ENCODE measurements around the gene XPNPEP1. TPM values are rescaled to one million over a fixed set of nuclear protein-coding genes. Genes with fewer than 3 reads are reported as not detected.

Gene XPNPEP1
- polyA plus RNA-seq, 3 donors: 32.1 to 62.1 (median 38.4) TPM

DNA sequence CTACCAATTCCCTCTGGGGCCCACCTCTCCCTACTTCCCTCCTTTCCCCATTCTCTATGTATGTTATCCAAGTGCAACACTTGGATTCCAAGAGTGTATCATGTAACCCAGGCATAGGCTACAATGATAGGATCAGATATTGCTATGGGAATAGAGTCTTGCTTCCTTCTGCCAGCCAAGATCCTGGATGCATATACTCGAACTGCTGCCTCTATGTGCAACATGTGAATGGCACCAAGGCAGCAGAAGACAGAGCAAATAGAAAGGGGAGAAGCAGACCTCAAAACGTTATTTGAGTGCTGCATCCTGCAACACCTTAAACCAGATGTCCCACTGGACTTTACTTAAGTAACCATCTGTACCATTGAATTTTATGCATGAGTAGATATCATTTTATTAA, 3.5 kb upstream of the XPNPEP1 start:
- Histone ChIP-seq H2AFZ (ENCODE audit: insufficient read depth, low read depth, low read length, poor library complexity, severe bottlenecking) (no peak overlapping the region), H3K9me3 (replicated peaks in 1 of 2; ENCODE audit: control insufficient read depth in 1 of 2, insufficient read depth in 1 of 2, low read length in 2 of 2) (no peaks in the 10 kb centered on the region), H4K20me1 (ENCODE audit: insufficient read depth, low read length) (no peaks in the 10 kb centered on the region), H3K27ac (ENCODE audit: low read depth in 1 of 2, low read length in 2 of 2) (no peak overlapping the region), H3K79me2 (ENCODE audit: insufficient read depth, low read length) (peaks cover 18% of the 10 kb centered on the region), H3K4me1 (ENCODE audit: control insufficient read depth in 1 of 2, insufficient read depth in 2 of 2, low read length in 2 of 2) (peaks cover 40 to 50% of the 10 kb centered on the region in 2 donors), H3K4me2 (replicated peaks; ENCODE audit: extremely low read depth, low read length, poor library complexity, severe bottlenecking) (no peak overlapping the region), H3K27me3 (ENCODE audit: control insufficient read depth in 2 of 2, insufficient read depth in 2 of 2, low read length in 2 of 2) (no peaks in the 10 kb centered on the region), H3K4me3 (replicated peaks in 1 of 3; ENCODE audit: low read depth in 2 of 3, low read length in 3 of 3) (no peak overlapping the region), H3K9ac (ENCODE audit: insufficient read depth, low read length, poor library complexity, severe bottlenecking) (no peak overlapping the region), H3K36me3 (replicated peaks in 1 of 2; ENCODE audit: control insufficient read depth in 1 of 2, insufficient read depth in 2 of 2, low read length in 2 of 2) (no peaks in the 10 kb centered on the region)
- no peak overlapping the region for H3K4me3 Mint-ChIP-seq
- H3K27me3 Mint-ChIP-seq (ENCODE audit: low read depth in 3 of 3): peaks cover 0 to 2% (median 0%) of the 10 kb centered on the region in 3 donors
- intact Hi-C loops (cut with micrococcal nuclease): loop anchor here in 1 of 2 donors (10.0 kb wide), 1 partner anchor 158 kb away; no protein-coding TSS in a partner anchor
- no peak overlapping the region for H3K27ac Mint-ChIP-seq
- H3K36me3 Mint-ChIP-seq: no peaks in the 10 kb centered on the region
- peaks cover 54% of the 10 kb centered on the region for H3K4me1 Mint-ChIP-seq
- H3K9me3 Mint-ChIP-seq: no peaks in the 10 kb centered on the region
- TF ChIP-seq, protein P1, sequence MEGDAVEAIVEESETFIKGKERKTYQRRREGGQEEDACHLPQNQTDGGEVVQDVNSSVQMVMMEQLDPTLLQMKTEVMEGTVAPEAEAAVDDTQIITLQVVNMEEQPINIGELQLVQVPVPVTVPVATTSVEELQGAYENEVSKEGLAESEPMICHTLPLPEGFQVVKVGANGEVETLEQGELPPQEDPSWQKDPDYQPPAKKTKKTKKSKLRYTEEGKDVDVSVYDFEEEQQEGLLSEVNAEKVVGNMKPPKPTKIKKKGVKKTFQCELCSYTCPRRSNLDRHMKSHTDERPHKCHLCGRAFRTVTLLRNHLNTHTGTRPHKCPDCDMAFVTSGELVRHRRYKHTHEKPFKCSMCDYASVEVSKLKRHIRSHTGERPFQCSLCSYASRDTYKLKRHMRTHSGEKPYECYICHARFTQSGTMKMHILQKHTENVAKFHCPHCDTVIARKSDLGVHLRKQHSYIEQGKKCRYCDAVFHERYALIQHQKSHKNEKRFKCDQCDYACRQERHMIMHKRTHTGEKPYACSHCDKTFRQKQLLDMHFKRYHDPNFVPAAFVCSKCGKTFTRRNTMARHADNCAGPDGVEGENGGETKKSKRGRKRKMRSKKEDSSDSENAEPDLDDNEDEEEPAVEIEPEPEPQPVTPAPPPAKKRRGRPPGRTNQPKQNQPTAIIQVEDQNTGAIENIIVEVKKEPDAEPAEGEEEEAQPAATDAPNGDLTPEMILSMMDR (IDR thresholded peaks at IDR 0.05): no peak
- DNase-seq: no peak
- no CpG with 5 or more reads among the region's 2 CpGs for WGBS (ENCODE audit: insufficient coverage)

DNA sequence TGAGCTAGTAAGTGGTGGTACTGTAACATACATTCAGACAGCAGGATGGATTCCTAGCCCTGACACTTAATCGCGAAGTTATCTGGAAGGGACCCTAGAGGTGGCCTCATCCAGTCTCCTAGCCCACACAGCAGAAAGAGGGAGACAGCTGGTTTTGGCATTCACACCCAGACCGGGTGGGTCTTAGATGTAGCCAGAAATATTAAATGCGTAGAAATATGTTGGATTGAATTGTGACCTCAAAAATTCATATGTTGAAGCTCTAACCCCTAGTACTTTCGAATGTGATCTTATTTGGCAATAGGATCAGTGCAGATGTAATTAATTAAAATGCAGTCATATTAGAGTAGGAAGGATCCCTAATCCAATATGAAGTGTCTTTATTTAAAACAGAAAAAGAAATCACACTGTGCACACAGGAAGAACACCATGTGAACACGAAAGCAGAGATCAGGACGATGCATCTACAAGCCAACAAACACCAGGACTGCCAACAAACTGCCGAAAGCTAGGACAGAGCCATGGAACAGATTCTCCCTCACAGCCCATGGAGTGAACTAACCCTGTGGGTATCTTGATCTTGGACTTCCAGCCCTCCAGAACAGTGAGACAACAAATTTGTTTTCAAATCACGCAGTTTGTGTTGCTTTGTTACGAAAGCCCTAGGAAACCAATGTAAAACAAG, 2.9 kb upstream of the XPNPEP1 start:
- Mint-ChIP-seq H3K27ac (peak overlapping the region in 1 of 7 donors; percentile 6), H3K36me3 (peaks cover 0 to 3% of the 10 kb centered on the region in 2 donors), H3K27me3 (ENCODE audit: low read depth in 3 of 3) (peaks cover 0 to 2% (median 0%) of the 10 kb centered on the region in 3 donors), H3K4me3 (no peak overlapping the region), H3K9me3 (no peaks in the 10 kb centered on the region), H3K4me1 (peaks cover 55% of the 10 kb centered on the region)
- H3K9ac ChIP-seq (ENCODE audit: insufficient read depth, low read length, poor library complexity, severe bottlenecking): no peak overlapping the region
- no peak for DNase-seq
- intact Hi-C loops (cut with micrococcal nuclease): loop anchor here in 1 of 2 donors (10.0 kb wide), 1 partner anchor 159 kb away; no protein-coding TSS in a partner anchor
- WGBS (ENCODE audit: insufficient coverage): 95% methylated on average over 3 of the region's 10 CpGs
- H3K4me2 ChIP-seq (replicated peaks; ENCODE audit: extremely low read depth, low read length, poor library complexity, severe bottlenecking): no peak overlapping the region
- peaks cover 43 to 50% of the 10 kb centered on the region in 2 donors for H3K4me1 ChIP-seq (ENCODE audit: control insufficient read depth in 1 of 2, insufficient read depth in 2 of 2, low read length in 2 of 2)
- H3K79me2 ChIP-seq (ENCODE audit: insufficient read depth, low read length): peaks cover 24% of the 10 kb centered on the region
- no peak overlapping the region for H2AFZ ChIP-seq (ENCODE audit: insufficient read depth, low read depth, low read length, poor library complexity, severe bottlenecking)
- no peaks in the 10 kb centered on the region for H3K36me3 ChIP-seq (replicated peaks in 1 of 2; ENCODE audit: control insufficient read depth in 1 of 2, insufficient read depth in 2 of 2, low read length in 2 of 2)
- no peaks in the 10 kb centered on the region for H3K27me3 ChIP-seq (ENCODE audit: control insufficient read depth in 2 of 2, insufficient read depth in 2 of 2, low read length in 2 of 2)
- H3K4me3 ChIP-seq (replicated peaks in 1 of 3; ENCODE audit: low read depth in 2 of 3, low read length in 3 of 3): no peak overlapping the region
- no peak overlapping the region for H3K27ac ChIP-seq (ENCODE audit: low read depth in 1 of 2, low read length in 2 of 2)
- H3K9me3 ChIP-seq (replicated peaks in 1 of 2; ENCODE audit: control insufficient read depth in 1 of 2, insufficient read depth in 1 of 2, low read length in 2 of 2): no peaks in the 10 kb centered on the region
- TF ChIP-seq, protein P1 (IDR thresholded peaks at IDR 0.05): no peak
- no peaks in the 10 kb centered on the region for H4K20me1 ChIP-seq (ENCODE audit: insufficient read depth, low read length)
